Dendritic cell treated with granulocyte-macrophage colony-stimulating factor and Interleukin-4, amounts not matched to agents 40 ng/mL and 50 ng/mL, for 4 days (primary cell): ENCODE data around the gene NR5A1.
A peak's percentile ranks its signal among the peaks of the same experiment; 100 is the strongest.

Source experiments
- H3K27ac Mint-ChIP-seq: one replicate; pipeline ENCODE4 v1.8.0; 2022; ENCODE audit warnings: mild to moderate bottlenecking, mixed read lengths
- H3K27me3 Mint-ChIP-seq: one replicate; pipeline ENCODE4 v1.8.0; 2022; ENCODE audit warnings: mild to moderate bottlenecking, mixed read lengths
- H3K36me3 Mint-ChIP-seq: one replicate; pipeline ENCODE4 v1.8.0; 2022; ENCODE audit warnings: low read depth, mixed read lengths
- H3K4me1 Mint-ChIP-seq: one replicate; pipeline ENCODE4 v1.8.0; 2022; ENCODE audit warnings: low read depth, mixed read lengths
- H3K4me3 Mint-ChIP-seq: one replicate; pipeline ENCODE4 v1.8.0; 2022; ENCODE audit warnings: mild to moderate bottlenecking, moderate library complexity, mixed read lengths
- H3K9me3 Mint-ChIP-seq: one replicate; pipeline ENCODE4 v1.8.0; 2022; ENCODE audit warnings: mixed read lengths
- intact Hi-C: fragments of 100-400 bp; cut with micrococcal nuclease; formaldehyde crosslinking; loops from one replicate; pipeline ENCODE4 v1.15.0; 2022

NR5A1 gene

DNA sequence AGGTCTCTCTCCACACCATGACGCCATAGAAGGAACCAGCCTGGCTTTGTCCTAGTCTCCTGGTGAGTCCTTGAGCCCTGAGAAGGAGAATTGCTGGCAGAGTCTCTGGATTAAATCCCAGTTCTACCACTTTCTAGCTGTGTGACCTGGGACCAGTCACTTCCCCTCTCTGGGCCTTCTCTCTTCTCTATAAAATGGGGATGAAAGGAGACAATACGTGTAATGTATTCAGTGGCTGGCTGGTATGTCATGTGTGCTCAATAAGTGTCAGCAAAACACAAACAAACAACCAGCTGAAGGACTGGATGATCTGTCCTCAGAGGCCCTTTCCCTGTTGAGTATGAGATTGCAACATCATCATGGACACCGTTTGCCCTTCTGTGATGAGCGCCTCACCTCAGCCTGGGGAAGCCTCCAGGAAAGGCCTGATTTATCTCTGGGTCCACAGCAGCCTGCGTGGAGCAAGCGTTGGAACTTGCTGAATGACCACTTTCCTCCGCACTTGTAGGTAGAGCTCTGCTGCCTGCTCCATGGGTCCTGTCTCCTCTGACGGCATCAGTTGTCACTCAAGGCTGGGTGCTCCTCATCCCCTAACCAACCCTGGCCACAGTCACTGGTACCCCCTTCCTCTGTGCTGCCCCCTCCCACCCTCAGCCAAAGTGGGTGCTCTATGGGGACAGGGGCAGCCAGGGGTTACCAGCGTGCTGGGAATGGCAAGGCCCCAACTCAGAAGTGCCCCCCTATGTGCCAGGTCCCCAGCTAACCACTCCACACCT, 3.6 kb upstream of the NR5A1 start:
- Mint-ChIP-seq H3K9me3 (no peaks in the 10 kb centered on the region), H3K27ac (no peak overlapping the region), H3K4me1 (peaks cover 22% of the 10 kb centered on the region), H3K36me3 (no peaks in the 10 kb centered on the region), H3K4me3 (no peak overlapping the region), H3K27me3 (peaks cover 31% of the 10 kb centered on the region)
- intact Hi-C loops, result no loop called here

DNA sequence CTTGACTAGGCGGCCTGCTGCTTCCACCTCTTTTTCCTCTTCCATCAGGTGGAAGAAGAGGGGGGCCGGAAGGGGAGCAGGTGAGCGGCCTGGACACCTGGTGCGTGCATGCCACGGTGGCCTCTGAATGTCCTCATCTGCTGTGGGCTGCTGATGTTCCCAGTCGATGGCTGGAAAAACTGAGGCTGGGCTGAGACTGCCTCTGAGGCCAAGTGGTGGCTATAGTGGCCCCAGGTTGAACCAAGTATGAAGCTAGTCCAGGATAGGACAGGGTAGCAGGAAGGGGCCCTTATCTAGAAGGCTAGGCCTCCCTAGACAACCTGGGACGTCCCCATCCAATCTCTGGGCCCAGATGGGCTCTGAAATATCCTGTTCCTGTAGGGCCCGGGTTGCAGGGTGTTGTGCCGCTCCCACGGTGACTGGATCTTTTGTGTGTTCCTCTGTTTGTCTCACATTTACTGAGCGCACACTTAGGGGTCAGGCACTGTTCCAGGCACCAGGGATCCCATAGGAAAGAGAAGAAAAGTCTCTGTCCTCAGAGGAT, 753 bp upstream of the NR5A1 start:
- Mint-ChIP-seq H3K36me3 (no peaks in the 10 kb centered on the region), H3K27me3 (peaks cover 50% of the 10 kb centered on the region), H3K9me3 (no peaks in the 10 kb centered on the region), H3K27ac (no peak overlapping the region), H3K4me3 (no peak overlapping the region), H3K4me1 (peaks cover 18% of the 10 kb centered on the region)
- intact Hi-C loops, result no loop called here

DNA sequence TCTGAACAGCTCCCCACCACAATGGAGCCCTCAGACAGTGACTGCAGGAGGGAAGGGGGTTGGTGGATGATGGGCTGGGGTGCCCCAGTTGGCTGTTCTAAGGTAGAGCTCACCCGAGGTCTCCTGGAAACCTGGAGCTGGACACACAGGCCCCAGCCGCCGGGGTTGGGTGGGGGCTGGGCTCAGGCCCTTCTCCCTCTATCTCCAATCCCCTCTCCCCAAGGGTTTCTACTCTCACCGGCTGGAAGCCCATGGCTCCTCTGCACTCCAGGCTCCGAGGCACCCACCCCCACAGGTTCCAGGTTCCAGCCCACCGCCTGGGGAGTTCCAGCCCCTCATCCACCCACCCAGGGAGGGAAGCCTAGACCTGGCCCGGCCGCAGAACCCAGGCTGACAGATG, 766 bp downstream of the NR5A1 start:
- intact Hi-C loops, result no loop called here
- Mint-ChIP-seq H3K36me3 (no peaks in the 10 kb centered on the region), H3K9me3 (no peaks in the 10 kb centered on the region), H3K27me3 (peaks cover 52% of the 10 kb centered on the region), H3K27ac (no peak overlapping the region), H3K4me1 (peaks cover 8% of the 10 kb centered on the region), H3K4me3 (no peak overlapping the region)

DNA sequence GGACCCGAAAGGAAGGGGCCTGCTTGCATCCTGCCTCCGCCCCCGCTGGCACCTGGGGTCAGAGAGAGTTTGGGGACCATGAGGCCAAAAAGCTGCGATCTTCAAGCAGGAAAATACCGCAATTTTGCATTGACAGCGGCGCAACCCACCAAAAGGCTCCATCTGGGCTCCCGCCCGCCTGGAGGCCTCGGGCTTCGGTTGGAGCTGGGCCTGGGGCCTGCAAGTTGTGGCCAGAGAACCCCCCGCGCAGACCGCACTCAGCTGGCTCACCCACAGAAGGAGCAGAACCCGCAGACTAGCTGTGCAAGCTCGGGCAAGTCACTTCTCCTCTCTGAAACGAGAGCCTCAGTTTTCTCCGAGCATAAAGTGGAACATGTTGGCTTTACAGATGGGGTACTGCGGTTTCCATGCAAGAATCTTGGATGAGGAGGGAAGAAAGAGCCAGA, 1.3 kb downstream of the NR5A1 start:
- Mint-ChIP-seq H3K9me3 (no peaks in the 10 kb centered on the region), H3K4me3 (no peak overlapping the region), H3K27me3 (peaks cover 57% of the 10 kb centered on the region), H3K27ac (no peak overlapping the region), H3K36me3 (no peaks in the 10 kb centered on the region), H3K4me1 (peaks cover 8% of the 10 kb centered on the region)
- intact Hi-C loops, result no loop called here

DNA sequence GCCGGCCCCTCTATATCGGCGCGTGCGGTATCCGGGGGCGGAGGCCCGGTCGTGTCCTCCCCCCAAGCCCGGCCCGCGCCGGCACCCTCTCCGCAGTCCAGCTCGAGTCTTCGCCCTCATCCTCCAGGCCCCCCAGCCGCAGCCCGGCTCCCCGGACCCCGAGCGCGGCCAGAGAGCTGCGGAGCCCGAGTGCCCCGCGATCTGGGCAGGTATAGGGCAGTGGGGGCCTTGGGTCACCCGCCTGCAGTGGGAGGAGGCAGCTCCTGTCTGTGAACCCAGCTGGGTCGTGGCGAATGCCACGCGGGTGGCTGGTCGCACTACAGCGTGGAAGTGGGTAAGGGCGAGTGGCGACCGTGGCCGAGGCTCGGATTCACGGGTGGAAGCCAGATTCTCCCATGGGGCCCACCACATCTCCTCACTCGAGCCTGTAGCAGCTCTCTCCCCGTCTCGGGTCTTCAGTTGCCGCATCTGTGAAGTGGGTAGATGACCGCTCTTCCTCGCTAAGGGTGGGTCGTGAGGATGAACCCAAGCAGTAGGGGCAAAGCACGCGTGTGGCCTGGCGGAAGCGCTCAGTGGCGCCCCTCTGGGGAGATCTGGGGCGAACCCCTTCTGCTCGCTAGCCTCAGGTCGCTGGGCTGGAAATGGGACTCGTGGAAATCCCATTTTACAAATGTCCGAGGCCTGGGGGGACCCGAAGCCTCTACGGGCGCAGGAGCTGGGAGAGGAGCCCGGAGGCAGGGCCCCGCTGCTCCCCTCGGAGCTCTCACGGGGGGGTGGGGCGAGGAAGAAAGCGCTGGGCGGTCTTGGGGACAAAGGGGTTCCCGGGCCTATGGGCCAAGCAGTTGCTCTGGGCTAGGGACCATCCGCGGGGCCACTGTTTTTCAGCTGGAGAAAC, 1.9 kb downstream of the NR5A1 start:
- no peak overlapping the region for H3K4me3 Mint-ChIP-seq

DNA sequence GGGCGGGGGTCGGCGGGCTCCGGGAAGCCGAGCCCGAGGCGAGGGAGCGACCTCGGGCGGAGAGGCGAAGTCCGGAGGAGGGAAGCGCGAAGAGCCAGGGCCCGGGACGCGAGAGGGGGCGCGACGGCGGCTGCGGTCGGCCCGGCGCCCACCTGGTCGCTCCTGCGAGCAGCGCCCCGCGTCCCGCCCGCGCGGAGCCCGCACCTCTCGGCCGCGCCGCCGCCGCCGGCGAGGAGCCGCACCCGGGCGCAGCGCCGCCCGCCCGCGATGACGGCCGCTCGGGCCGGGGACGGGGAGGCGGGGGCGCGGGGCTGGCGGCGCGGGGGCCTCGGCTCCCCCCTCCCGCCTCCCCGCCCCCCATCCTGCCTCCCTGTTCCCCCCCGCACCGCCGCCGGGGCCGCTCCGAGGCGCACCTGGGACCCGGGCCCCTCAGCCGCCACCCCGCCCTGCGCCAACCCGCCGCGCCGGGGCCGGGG, 2.6 kb downstream of the NR5A1 start:
- Mint-ChIP-seq H3K36me3 (no peaks in the 10 kb centered on the region), H3K9me3 (no peaks in the 10 kb centered on the region), H3K27me3 (peaks cover 64% of the 10 kb centered on the region), H3K4me3 (no peak overlapping the region), H3K4me1 (peaks cover 8% of the 10 kb centered on the region), H3K27ac (no peak overlapping the region)
- intact Hi-C loops, result no loop called here

More for the DNA sequence above, 1.9 kb downstream of the NR5A1 start:
- Mint-ChIP-seq H3K27ac (no peak overlapping the region), H3K27me3 (peaks cover 61% of the 10 kb centered on the region), H3K4me1 (peaks cover 8% of the 10 kb centered on the region), H3K9me3 (no peaks in the 10 kb centered on the region), H3K36me3 (no peaks in the 10 kb centered on the region)
- intact Hi-C loops, result no loop called here

DNA sequence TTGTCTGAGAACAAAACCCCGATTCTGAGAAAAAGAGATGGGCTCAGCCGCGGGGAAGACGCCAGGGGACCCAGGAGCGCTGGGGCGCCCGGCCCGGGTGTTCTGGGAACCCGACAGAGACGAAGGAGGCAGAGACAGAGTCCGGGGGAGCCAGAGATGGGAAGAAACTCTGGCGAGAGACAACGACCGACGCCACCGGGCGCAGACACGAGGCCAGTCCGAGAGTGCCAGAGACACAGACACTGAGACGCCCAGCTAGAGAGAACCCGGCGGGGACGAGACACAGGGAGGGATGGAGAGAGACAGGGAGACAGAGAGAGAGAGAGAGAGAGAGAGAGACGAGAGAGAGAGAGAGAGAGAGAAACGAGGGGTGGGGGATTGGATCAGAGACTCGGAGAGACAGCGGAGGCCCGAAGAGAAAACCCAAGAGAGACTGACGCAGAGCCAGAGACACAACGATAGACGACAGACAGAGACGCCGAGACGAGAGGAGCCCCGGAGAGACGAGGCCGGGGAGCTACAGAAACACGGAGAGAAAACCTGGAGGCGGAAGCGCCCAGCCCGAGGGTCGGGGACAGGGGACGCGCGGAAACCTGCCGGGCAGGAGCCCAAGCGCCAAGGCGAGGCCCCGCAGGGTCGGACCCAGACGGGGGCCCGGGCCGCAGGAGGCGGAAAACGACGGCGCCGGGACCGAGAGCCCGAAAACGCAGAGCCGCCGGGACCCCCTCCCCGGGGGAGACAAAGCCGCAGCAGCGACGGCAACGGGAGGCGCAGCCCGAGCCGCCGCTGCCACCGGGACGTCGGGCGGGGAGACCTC, 3.3 kb downstream of the NR5A1 start:
- H3K4me3 Mint-ChIP-seq, result peak overlapping the region; percentile 55
- intact Hi-C loops, result no loop called here
- no peaks in the 10 kb centered on the region for H3K36me3 Mint-ChIP-seq
- peaks cover 8% of the 10 kb centered on the region for H3K4me1 Mint-ChIP-seq
- no peak overlapping the region for H3K27ac Mint-ChIP-seq
- peaks cover 65% of the 10 kb centered on the region for H3K27me3 Mint-ChIP-seq
- H3K9me3 Mint-ChIP-seq, result no peaks in the 10 kb centered on the region

DNA sequence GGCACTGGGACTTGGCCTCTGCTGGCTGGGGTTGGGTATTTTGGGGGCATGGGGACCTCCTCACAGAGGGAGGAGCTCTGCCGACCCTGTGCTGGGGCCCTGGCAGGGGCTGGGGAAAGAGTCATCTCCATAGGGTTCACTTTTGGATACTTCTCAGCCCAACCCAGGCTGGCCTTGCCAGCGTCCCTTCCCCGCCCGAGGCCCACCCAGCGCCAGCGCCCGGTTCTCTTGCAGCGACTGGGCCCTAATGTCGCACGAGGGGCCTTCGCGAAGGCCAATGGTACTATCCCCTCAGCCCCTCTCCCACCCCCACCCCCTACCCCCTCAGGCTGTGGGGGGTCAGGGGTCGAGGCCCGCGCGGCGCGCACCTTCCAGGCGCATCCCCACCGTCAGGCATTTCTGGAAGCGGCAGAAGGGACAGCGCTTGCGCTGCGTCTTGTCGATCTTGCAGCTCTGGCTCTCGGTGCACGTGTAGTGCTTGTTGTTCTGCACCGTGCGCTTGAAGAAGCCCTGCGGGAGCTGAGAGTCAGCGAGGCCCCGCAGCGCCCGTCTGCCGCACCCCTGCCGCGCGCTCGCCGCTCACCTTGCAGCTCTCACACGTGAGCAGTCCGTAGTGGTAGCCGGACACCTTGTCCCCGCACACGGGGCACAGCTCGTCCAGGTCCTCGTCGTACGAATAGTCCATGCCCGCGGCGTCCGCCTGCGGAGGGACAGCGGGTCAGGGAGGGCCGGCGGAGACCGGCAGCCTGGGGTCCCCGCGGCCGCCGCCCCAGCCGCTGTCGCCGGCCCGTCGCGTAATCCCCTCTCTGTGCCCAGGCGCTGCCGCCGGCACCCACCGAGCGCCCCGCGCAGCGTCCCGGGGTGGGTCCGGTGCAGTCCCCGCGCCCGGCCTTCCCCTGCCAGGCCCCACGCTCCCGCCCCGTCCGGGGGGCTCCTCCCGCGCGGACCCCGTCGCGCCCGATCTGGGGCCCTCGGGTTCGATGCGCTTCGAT, 4.2 kb downstream of the NR5A1 start:
- no peaks in the 10 kb centered on the region for H3K9me3 Mint-ChIP-seq
- no peak overlapping the region for H3K4me3 Mint-ChIP-seq
- H3K27me3 Mint-ChIP-seq, result peaks cover 65% of the 10 kb centered on the region
- peaks cover 8% of the 10 kb centered on the region for H3K4me1 Mint-ChIP-seq
- no peaks in the 10 kb centered on the region for H3K36me3 Mint-ChIP-seq
- intact Hi-C loops, result no loop called here
- H3K27ac Mint-ChIP-seq, result no peak overlapping the region

DNA sequence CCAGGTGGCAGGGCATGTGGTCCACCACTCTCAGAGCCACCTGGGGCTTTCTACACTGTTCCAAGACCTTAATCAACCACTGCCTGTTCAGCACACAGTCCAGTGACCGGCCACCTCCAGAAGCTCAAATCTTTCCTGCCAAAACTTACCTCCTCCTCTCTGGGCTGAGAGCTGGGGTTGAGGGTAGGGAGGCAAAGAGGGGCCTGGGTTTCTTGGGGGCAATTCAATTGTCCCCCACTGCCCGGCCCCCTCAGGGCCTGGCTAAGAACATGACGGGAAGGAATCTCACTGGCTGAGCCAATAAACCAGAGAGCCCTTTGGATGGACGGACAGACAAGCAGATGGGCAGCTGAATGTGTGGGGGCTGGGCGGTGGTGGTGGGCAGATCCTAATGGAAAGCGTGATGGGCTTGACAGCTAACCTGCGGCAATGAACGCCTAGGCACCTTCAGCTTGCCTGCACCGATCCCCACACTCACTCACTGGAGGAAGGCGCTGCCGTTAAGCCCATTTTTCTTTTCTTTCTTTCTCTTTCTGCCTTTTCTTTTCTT, 5.4 kb downstream of the NR5A1 start:
- Mint-ChIP-seq H3K27ac (no peak overlapping the region), H3K27me3 (peaks cover 58% of the 10 kb centered on the region), H3K36me3 (no peaks in the 10 kb centered on the region), H3K4me1 (peaks cover 8% of the 10 kb centered on the region), H3K4me3 (no peak overlapping the region), H3K9me3 (no peaks in the 10 kb centered on the region)
- intact Hi-C loops, result no loop called here

DNA sequence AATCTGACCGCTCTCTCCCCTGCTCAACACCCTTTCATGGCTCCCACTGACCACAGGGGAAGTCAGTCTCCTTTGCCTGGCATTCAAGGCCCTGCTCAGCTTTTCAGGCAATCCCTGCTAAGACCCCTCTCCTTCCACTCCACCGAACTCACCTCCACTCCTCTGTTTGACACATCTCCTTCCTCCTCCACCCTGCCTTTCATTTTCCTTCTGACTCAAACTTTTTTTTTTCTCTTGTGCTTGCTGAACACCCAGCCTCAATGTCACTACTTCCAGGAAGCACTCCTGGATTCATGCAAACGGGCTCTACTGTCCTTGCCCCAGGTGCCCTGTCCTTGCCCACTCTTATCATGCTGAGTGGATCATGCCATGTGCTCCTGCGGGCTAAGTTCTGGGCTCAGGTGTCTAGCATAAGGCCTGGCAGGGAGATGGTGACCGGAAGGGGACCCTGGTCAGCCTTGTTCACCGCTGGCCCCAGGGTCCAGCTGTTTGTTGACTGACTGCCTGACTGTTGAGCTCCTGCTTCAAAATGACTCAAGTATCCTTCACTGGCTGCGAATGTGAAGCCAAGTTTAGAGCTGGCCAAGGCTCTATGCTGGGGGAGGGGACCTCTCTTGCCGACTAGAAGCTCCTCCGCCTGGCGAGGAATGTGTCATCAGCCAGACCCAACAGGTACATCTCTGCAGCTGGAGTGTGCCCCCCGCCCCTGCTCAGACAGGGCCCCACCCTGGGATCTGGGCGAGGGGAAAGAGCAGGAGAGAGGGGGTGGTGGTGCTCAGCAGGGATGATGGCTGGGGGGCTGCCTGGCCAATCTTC, 6.2 kb downstream of the NR5A1 start:
- intact Hi-C loops, result no loop called here
- H3K4me1 Mint-ChIP-seq, result peaks cover 11% of the 10 kb centered on the region
- H3K36me3 Mint-ChIP-seq, result no peaks in the 10 kb centered on the region
- no peak overlapping the region for H3K4me3 Mint-ChIP-seq
- H3K27ac Mint-ChIP-seq, result no peak overlapping the region
- no peaks in the 10 kb centered on the region for H3K9me3 Mint-ChIP-seq
- H3K27me3 Mint-ChIP-seq, result peaks cover 50% of the 10 kb centered on the region

DNA sequence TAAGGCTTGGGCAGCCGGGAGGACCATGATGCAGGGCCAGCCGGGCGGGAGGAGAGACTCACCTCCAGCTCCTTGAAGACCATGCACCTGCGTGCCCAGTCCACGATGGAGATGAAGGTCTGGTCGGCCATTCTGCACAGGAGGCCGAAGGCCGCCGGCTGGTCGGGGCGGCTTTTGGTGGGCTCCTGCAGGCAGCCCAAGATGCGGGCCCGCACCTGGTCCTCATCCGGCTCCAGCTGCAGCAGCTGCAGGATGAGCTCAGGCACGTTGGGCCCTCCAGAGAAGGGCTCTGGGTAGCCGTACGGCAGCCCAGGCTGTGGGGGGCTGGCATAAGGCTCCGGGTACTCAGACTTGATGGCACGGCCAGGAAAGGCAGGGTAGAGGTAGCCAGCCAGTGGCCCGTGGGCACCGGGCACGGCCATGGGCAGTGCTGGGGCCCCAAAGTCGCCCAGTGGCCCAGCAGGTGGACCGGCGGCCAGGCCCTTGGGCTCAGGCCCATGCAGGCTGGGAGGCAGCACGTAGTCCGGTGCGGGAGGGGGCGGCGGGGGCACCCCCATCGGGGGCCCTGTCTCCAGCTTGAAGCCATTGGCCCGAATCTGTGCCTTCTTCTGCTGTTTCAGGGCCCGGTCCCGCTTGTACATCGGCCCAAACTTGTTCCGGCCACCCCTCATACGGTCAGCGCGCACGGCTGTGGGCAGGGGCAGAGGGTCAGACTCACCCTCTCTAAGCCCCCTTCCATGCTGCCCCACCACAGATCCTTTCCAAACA, 7.0 kb downstream of the NR5A1 start:
- intact Hi-C loops, result no loop called here
- Mint-ChIP-seq H3K9me3 (no peaks in the 10 kb centered on the region), H3K36me3 (no peaks in the 10 kb centered on the region), H3K27ac (no peak overlapping the region), H3K4me1 (peaks cover 15% of the 10 kb centered on the region), H3K4me3 (no peak overlapping the region), H3K27me3 (peaks cover 48% of the 10 kb centered on the region)
